Fibroblast of skin of abdomen (primary cell): ENCODE data around the gene GPC2.

Source experiments
- DNase-seq: peaks from one replicate; pipeline ENCODE4 v3.0.0-alpha.2; 2013

GPC2 gene

DNA sequence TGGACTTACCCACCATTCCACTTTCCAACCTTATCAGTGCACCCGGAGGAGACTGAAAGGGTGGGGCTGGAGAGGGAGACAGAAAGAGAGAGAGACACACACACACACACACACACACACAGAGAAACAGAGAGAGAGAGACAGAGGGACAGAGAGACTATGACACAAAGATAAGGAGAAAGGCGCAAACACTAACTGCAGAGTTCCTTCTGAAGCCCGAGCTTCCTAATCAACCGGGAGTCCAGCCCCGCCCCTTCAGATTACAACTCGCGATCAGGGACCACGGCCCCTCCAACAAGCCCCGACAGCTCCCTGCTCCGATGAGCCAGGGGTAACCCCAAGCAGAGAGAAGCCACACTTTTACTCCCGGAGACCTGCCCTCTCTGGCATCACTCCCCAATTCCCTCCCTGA lies 9.3 kb downstream of the GPC2 start:
- DNase-seq: peak; percentile 10

DNA sequence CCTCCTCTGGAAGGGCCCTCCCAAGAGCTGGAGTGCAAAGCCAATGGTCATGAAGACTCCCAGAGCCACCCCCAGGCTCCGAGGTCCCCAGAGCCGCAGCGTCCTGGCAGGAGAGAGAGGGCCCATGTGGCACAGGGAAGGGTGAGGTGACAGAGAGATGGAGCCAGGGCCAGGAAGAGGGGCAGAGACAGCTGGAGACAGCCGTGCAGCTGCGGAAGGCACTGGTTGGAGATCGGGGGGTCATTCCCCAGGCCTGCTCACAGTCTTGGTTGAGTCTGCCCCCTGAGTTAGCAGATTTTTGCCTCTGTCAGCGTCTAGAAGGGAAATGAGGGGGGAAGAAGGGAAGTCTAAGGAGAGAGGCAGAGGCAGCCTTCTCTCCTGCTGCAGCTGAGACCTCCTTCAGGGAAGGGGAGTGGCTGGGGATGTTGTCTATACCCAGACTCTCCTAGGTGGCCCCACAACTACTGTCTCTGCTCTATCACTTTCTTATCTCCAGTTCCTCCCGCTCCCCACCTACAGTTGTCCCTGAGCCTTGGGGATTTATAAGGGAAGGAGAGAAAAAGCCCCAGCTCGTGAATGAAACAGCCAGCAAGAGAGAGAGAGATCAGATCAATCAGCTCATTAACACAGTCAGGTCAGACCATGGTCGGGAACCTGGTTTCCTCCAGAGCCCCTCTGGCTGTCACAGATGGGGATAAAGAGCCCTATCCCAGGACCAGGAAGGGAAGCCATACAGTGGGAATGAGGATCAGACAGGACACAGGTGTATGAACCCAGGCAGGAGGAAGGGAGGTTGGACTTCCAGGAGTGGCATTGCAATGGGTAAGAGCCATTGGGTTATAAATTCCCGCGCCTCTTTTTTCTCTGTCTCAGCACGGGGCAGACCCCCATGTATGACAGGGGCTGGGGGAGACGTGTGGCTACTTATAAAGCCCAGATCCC lies 9.9 kb downstream of the GPC2 start:
- no peak for DNase-seq

DNA sequence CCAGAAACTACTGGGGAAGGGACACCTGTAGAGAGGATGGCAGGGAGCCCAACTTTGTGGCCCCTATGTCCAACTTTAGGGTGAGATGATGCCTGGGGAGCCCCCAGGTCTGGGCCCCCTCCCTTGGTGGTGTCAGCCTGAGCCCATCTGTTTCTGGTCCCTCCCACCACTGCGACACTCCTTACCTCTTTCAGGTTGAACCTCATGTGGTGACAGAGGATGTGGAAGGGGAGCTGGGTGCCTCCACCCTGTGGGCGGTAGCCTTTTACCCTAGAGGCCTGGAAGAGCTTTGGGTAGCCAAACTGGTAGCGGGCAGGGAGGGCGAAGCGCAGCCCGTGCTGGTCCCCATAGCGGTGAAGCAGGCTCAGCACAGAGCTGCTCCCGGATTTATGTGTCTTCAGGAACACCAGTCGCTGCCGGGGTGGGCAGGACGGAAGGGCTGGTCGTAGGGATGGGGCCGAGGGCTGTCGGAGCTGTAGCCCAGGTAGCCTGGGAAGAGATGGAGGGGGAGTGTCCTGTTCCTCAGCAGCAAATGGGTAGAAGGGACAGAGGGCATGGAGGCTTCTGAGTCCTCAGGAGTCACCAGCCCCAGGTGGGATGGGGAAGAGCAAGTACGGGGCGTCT lies 10.8 kb downstream of the GPC2 start:
- DNase-seq: no peak

DNA sequence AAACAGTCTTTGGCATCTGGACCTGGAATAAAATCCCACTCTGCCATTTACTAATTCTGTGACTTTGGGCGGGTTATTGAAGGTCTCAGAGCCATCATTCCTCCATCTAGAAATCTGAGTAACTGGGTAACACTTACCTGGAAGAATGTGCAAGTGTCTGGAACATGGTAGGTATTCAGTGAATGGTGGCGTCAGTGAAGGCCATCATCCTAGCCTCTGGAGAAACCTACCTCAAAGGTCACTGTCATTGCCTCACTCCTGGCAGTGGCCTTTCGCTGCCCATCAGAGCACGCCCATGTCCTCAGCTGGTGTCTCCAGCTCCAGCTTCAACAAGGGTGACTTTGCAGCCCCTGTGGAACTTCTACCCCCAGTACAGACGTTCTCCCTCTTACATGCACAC lies 13.3 kb downstream of the GPC2 start:
- no peak for DNase-seq

DNA sequence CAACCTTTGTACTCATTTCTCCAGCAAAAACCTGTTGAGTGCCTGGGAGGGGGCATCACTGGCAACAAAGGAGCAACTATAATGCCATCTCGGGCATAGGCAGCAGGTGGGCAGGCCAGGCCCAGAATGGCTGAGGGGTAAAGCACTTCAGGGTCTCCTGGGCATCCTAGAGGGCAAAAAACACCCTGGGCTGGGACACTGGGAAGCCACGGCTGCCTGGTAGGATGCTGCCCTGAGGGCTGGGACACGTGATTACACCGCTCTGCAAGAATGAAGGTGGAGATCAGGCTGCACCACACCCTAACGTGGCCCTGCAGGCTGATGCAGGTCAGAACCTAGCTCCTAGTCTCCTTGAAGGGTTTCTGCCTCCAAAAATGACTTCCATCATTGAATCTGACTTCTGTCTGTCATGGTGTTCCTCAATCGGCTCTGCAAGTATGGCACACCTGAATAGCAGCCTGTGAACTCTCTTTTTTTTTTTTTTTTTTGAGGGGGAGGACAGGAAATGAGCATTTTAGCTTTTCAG lies 14.1 kb downstream of the GPC2 start:
- DNase-seq: no peak

DNA sequence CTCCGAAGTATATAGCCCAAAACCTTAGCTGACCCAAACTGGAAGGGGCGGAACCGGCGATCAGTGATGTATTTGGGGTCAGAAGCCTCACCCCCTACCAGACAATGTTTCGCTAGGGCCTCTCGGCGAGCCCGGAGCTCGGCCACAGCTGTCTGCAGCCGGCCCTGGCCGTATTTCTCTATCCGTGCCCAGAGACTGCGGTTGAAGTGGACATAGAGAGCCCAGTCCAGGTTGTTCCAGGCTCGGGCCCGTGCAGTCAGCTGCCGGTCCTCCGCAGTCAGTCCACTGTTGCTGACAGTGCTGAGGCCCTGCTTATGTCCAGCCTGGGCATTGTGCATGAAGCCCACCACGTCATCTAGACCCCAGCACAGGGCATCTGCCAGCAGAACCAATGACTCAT lies 17.1 kb downstream of the GPC2 start:
- no peak for DNase-seq

DNA sequence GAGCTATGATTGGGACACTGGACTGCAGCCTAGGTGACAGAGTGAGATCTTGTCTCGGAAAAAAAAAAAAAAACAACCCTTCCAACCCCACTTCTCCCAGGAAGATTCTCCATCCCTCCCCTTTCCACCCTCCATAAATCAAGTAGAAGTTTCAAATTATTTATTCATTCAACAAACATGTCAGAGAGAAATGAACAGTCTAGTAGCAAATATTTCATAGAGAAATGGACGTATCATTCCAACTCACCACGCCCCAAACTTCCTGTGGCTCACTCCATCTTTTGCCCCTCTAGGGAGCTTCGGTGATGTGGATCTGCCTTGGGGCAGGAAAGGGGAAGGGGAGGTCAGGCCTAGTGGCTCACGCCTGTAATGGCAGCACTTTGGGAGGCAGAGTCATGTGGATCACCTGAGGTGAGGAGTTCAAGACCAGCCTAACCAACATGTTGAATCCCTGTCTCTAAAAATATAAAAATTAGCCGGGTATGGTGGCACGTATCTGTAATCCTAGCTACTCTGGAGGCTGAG lies 18.0 kb downstream of the GPC2 start:
- no peak for DNase-seq

DNA sequence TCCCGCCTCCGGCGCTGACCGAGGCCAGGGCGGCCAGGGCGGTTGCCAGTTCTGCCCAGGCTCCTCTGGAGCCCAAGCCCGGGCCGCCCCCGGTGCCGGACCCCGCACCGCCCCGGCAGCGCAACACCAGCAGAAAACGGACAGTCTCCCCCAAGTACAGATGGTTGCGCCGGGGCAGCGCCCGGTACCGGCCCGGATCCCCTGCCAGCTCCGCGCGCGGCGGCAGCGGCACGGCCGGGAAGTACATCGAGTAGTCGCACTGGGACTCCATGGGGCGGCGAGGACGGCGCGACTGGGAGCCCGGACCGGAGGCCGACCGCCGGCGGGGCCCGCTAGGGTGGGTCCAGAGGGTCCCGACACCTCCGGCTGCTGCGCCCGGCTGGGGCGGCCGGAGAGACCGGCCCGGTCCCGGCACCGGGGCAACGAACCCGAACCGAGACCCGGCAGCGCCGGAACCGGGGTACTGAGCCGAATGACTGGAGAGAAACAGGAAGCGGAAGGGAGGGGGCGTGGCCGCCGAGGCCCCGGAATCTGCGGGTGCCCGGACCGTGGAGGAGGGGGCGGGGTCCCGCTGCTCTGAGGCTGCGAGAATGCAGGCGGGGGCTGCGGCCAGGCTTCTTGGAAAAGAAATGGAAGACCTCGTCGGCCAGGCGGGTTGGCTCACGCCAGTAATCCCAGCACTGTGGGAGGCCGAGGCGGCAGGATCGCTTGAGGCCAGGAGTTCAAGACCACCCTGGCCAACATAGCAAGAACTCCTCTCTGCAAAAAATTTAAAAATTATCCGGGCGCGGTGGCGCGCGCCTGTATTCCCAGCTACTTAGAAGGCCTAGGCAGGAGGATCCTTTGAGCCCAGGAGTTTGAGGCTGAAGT lies 18.7 kb downstream of the GPC2 start, which contains the start of gene TRAPPC14:
TRAPPC14 (minus strand) TSS at position 495 of the 870 bp plus-strand sequence; CDS start at position 271, 224 bp downstream.
- peak; percentile 82 for DNase-seq

DNA sequence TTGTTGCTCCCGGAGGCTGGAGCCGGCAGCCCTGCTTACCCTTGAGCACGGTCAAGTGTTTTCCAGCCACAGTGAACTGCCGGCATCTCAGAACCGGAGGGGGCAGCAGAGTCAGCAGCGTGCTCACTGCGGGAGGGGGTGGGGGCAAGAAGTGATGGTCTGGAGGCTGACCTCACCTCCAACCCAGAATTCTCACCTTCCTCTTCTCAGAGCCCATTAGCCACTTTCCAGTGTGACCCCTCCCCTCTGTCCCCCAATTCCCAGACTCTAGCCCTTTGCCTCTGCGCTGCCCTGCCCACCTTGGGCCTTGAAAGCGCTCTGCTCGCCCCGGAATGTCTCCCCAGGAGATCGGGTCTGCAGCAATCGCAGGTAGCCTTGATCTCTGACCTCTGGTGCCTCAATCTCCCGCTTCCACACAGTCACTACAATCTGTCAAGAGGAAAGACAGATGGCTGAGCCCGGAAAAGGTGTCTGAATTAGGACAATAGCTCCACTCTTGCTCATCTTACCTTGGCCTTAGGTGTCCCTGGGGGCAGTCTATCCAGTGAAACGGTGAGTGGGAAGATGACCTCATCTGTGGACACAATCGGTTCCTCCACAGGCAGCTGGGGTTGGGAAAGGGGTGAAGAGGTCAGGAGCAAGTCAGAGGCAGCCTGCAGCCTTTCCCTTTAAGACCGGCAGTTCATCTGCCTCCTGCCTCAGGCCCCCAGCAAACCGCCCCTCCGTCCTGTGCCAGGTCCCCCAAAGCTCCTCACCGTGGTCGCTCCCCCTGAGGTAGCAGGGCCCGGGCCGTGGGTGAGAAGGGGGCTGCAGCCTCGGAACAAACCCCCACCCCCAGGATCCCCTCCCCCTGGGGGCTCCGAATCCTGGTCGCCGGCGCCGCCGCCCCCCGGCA lies 19.6 kb downstream of the GPC2 start:
- DNase-seq: no peak

DNA sequence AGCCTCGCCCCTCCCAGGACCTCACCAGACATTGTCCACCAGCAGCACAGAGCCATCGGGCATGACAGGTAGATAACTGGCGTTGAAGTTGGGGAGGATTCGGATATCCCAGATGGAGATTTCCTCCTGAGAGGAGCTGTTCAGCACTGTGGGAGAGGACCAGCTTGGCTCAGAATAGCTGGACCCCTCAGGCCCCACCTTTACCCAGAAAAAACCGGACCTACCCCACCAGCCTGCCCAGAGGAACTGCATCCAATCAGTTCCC lies 20.2 kb downstream of the GPC2 start:
- DNase-seq: no peak

DNA sequence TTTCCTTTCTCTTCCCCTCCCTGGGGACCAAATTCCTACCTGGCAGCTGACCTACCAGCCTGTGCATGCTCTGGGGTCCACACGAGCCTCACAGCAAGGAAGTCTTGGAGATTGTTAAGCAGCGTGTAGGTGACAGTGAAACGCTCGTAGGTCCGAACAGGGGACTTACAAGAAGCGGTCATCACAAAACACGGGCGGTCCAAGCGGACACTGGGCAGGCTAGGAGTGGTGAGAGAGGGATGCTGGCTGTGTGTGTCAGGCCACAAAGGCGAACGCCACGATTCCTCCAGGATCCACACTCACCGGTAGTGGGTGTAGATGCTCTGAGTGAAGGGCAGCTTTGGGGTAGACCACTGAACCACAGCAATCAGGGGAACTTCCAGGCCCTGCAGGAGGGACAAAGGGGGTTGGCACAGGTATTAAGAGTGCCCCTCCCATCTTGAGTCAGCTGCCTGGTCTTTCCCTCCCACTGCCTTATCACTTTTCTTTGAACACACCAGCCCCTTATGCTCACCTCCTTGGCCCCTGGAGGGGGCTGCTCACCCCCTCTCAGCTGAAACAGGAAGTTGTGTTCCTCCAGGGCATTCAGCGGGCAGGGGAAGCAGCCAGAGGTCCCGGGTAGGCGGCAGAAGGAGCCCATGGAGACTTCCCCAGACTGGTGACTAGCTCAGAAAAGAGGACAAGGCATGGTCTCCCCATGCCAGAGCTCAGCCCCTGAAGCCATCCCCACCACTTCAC lies 20.7 kb downstream of the GPC2 start:
- no peak for DNase-seq

DNA sequence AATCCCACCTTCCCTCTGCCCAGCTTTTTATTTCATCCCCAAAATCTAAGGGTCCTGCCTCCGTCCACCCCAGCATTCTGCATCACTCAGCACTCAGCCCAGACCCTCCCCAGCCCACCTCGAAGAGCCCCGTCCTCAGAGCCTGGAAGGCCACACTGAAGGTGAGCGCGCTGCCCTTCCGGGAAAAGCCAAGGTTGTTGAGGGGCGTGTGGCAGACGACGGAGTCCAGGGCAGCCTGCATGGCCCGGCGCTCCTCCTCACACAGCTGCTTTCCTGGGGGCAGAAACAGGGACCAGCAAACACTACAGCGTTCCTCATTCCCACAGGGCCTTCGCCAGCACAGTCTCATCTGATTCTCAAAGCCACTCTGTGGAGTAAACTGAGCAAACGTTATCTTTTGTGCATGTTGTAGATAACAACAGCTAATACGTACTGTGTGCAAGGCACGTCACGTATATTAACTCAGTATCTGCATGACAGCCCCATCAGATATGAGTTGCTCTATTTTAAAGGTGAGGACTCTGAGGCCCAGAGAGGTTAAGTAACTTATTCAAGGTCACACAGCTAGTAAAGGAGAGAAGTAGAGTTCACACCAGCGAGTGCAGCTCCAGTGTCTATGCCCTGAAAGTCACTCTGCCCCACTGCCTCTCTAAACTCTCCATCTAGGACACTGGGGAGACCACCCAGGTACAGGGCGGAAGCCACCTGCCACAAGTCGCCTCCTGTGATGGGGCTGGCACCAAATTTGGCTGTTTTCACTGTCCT lies 21.4 kb downstream of the GPC2 start:
- no peak for DNase-seq

DNA sequence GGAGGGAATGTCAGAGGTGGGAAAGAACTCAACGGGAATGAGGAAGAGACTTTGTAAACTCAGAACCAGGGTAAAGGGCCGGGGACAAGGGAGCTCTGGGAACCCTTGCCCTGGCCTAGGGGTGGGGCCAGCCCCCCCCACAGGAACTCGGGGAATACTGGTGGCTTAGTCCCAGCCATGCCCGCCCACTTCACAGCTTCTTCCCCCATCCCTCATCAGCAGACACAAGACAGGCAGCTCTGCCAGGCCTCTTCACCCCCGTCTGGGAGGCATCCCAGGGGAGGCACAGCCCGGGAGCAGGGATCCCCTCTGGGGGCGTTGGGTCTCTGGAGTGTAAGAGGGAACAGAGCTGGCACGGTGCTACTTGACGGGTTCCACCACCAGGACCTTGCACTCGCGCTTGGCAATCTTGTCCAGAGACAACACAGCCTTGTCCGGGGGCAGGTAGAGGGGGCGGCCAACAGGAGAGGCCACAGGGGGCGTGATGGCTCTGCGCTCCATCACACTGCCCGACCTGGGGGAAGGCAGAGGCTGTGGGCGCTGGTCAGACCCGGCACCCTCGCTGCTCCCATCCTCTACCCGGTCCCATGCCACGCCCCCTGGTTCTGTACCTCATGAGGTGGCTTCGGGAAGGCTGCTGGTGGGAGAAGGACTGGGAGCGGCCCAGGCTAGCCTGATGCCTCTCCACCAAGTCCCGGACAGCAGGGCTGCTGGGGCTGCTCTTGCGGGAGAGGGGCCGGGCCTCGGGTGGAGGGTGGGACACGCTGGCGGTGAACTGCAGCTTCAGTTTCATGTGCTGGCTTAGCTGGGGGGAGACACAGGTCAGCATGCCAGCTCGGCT lies 22.3 kb downstream of the GPC2 start:
- DNase-seq: no peak

DNA sequence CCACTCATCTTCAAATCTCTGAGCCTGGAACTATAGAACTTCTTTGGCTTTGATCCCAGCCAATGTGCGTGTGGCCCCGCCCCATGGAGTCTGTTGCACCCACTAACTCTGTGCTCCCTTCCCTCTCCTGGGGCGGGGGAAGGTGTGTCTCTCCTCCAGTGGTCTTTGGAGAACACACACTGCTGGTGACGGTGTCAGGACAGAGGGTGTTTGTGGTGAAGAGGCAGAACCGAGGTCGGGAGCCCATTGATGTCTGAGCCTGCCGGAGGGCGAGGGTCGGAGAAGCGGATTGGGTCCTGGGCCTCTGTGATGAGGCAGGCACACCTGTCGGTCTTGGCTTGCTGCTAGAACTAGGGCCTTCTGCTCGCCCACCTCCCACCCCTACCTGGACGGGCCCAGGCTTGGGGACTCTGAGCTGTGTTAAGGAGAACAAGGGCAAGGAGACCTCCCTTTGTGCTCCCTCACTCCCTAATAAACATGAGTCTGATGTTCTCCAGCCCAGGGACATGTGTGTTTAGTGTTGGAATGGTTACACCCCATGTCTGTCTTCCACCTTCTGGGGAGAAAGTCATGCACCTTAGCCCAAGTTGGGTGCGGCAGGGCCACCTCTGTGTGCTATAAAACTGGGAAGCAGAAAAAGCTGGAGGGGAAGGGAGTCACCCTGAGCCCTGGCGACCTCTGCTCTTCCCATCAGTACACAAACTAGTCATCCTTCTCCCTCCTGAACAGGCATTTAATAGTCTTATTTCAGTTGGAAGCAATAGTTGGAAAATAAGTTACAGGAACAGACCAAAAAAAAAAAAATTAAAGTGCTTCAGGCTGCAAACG lies 23.3 kb downstream of the GPC2 start:
- DNase-seq: no peak

DNA sequence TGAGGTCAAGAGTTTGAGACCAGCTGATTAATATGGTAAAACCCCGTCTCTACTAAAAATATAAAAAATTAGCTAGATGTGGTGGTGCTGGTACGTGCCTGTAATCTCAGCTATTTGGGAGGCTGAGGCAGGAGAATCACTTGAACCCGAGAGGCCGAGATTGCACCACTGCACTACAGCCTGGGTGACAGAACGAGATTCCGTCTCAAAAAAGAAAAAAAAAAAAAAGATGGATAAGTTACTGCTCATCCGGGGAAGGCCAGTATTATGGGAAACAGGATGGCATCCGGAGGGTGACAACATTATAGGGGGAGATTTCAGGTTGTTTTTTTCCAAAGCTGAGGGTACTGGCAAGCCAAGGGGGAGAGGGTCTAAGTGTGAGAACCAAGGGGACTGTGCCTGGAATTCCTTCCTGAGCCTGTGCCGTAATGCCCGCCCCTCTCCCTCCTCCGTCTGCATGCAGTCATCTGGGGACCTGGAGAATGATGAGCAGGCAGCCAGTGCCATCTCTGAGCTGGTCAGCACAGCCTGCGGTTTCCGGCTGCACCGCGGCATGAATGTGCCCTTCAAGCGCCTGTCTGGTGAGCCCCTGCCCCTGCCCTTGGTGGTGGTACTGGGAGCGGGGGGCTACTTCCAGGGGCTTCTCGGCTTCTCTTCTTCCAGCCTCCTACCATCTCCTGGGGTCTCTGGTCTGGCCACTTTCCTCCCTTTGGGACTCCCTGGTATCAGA lies 24.1 kb downstream of the GPC2 start:
- no peak for DNase-seq

DNA sequence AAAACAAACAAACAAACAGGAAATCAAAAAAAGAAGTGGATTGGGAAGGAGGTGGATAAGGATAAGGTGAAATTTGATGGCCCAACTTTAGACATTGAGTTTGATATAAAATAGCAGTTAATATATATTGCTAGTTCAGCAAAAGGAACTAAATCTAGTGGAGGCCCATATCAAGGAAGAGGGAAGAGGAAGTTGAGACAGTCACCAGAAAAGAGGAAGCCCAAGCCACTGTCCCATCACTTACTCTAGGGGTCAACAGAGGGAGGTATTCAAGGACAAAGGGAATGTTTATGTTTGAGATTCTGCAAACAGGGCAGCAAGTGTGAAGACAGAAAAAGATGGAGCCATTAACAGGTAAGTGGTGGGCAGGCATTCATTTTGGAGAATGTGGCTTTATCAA lies 24.8 kb downstream of the GPC2 start:
- no peak for DNase-seq

DNA sequence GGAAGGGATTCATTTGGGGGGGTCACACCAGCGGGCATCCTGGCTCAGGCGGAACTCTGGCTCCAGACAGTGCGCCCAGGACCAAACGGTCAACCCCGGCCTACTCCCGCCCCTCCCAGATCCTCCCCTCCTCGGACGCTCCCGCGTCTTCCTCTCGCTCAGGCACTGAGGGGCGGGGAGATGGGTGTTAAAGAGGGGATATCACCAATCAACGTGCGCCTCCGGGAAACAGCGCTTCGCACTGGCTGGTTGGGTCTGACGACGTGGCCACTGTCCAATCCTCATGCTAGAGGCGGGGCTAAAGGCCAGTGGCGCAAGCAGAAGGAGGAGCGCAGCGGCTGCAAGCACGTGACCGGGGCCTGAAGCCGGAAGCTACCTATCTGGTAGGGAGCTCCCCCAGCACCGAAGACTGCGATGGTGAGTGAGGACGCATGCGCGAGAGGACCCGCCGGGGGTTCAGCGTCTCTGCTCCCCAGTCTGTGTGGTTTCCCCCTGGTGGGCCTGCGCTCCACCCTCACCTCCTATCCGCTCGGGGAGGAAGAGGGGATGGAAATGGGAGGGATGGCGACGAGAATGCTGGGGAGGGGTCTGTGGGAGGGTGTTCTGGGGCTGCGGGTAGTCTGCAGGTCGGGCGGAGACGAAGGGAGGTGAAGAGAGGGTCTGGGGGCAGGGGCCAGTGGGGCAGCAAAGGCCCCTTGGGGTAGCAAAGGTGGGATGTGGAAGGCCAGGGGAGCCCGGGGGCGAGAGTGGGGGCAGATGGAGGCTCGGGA lies 28.4 kb downstream of the GPC2 start, which contains the start of gene LAMTOR4:
LAMTOR4 (plus strand) TSS at position 360 of the 770 bp plus-strand sequence; CDS start at position 415, 55 bp downstream.
- DNase-seq: peak; percentile 99
